ENCODE data around the gene CEP120. TPM values are rescaled to one million over a fixed set of nuclear protein-coding genes. Genes with fewer than 3 reads are reported as not detected.

CEP120 gene
- polyA plus RNA-seq, 10 donors, result 10.2 to 16.2 (median 13.8) TPM

- no peak for DNase-seq
Measured at GRCh38 chr5:123304777-123305316, 118.4 kb downstream of the CEP120 start.

GRCh38 chr5:123303802-123304201, 119.4 kb downstream of the CEP120 start:
- no peak for DNase-seq

GRCh38 chr5:123300266-123300665, 122.9 kb downstream of the CEP120 start:
- DNase-seq, result no peak

GRCh38 chr5:123299136-123299535, 124.1 kb downstream of the CEP120 start:
- DNase-seq, result no peak

GRCh38 chr5:123298335-123299030, 124.7 kb downstream of the CEP120 start:
- DNase-seq, result no peak

GRCh38 chr5:123297866-123298265, 125.3 kb downstream of the CEP120 start:
- DNase-seq, result no peak

GRCh38 chr5:123297198-123297831, 125.9 kb downstream of the CEP120 start:
- DNase-seq, result no peak

Other genes starting within 250 kb of the CEP120 start
- gene CSNK1G3, start 88.8 kb upstream of the CEP120 start, polyA plus RNA-seq (ENCODE audit: insufficient read length in 10 of 10), result 10 to 100 TPM; 18.0 to 30.1 (median 24.8) TPM